ENCODE data around the gene SLC35A1.

GRCh38 chr6:87473419-87473903 lies 687 bp downstream of the SLC35A1 start:
- TF ChIP-seq POLR2A (IDR thresholded peaks at IDR 0.05; ENCODE audit: low read depth, low read length) (no peak), TAF1 (IDR thresholded peaks at IDR 0.05; ENCODE audit: borderline replicate concordance, low read depth, low read length) (no peak), POLR2AphosphoS5 (IDR thresholded peaks at IDR 0.05; ENCODE audit: low read depth, low read length) (no peak)

Data from GM12892 (cell line).